Measurements from ENCODE around the gene TTLL7. TPM values are rescaled to one million over a fixed set of nuclear protein-coding genes. Genes with fewer than 3 reads are reported as not detected.

The TTLL7 gene
- total and polyA plus RNA-seq, 9 of the 15 experiments (the other 6 are each of a cell fraction or from before 2014, with no cell fraction given): 0.63 to 2.6 (median 1.7) TPM

DNA sequence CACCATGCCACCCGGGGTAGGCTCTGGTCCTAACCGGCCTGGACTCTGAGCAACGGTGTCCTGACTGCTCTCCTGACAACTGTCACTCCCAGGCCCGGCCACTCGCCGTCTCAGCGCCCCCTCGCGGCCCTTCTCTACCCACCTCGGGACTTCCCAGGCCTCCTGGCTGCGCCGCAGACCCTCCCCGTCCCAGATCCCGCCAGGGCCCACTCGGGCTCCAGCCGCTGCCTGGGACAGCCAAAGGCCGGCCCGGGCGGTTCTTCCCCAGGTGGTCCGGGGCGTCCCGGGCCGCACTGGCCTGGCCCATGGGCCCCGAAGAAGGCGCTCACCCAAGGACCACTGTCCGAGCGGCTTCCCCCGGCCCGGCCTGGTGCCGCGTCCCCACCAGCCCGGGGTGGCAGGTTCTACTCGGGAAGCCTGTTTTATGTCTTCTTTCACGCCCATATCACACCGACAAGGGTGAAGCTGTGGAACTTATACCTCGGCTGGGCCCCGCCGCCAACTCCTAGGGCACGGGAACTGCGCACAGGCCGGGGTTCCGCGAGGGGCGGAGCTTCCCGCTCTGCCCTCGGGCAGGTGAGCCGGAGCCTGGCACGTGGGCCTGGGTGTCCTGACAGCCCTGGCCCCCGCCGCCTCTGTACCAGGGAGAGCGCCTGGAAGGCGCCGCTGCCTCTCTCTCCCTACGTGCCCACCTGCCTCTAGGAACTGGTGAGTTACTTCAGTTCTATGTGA lies 138.3 kb downstream of the TTLL7 start (continued):
- 0 out of 2 replicates have a peak, but pooled peaks have one; percentile 37 for TF ChIP-seq ZNF511 (CRISPR knock-in tag; IDR thresholded peaks at IDR 0.05)
- no peak for TF ChIP-seq CBX5 (IDR thresholded peaks at IDR 0.05; ENCODE audit: borderline replicate concordance, low read depth)

DNA sequence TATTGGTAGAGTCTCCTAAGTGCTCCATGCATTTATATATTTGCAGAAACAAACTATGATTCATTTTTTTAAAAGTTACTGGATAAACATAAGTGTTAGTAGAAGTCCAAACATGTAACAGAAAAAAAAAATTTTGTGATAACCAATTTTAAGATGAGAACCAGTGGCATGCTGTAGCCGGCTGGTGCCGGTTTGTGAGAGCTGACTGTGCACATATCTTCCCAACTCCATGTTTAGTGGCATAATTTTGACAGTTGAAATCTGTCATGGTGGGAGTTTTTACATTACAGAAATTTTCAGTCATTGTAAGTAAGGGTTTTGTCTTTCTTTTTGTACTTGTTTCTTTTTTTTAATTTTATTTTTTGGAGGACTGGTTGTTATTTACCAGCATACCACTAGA lies 141.2 kb downstream of the TTLL7 start:
- in situ Hi-C loops (cut with MboI): no loop called here
- ChIA-PET CTCF (ENCODE audit: low intra/inter-chr PET ratio) (no interaction called here), POLR2A (no interaction called here)
- no peak for DNase-seq (ENCODE audit: extremely low read depth in 1 of 4, low spot score in 3 of 4)
- Histone ChIP-seq H3K4me2 (ENCODE audit: insufficient read depth, low read length) (no peak overlapping the region), H3K36me3 (ENCODE audit: control insufficient read depth, insufficient read depth, low read length) (no peaks in the 10 kb centered on the region), H3K9me3 (replicated peaks; ENCODE audit: control insufficient read depth, insufficient read depth, low read depth, low read length) (no peaks in the 10 kb centered on the region), H3K27ac (ENCODE audit: extremely low read depth, low read depth, low read length) (no peak overlapping the region), H3K9ac (ENCODE audit: insufficient read depth in 1 of 2, low read depth in 2 of 2, low read length in 2 of 2) (no peak overlapping the region), H2AFZ (ENCODE audit: low read depth, low read length) (no peak overlapping the region), H3K4me3 (no peak overlapping the region), H3K27me3 (ENCODE audit: control insufficient read depth in 2 of 2, insufficient read depth in 2 of 2, low read length in 2 of 2) (no peaks in the 10 kb centered on the region), H4K20me1 (replicated peaks; ENCODE audit: control insufficient read depth, insufficient read depth, low read length) (no peaks in the 10 kb centered on the region), H3K9me1 (ENCODE audit: control insufficient read depth, insufficient read depth, low read length) (no peaks in the 10 kb centered on the region), H3K79me2 (ENCODE audit: control insufficient read depth, insufficient read depth, low read length) (no peaks in the 10 kb centered on the region), H3K4me1 (replicated peaks in 1 of 2; ENCODE audit: control insufficient read depth in 2 of 2, insufficient read depth in 2 of 2, low read length in 2 of 2) (peaks cover 0 to 9% of the 10 kb centered on the region in 2 experiments; a peak in 1 of 5 replicates)
- 11% methylated on average over 2 of the region's 2 CpGs for WGBS (ENCODE audit: insufficient coverage, low coverage, missing lambda C conversion rate)
- ATAC-seq: no peak
- TF ChIP-seq ZNF12 (CRISPR knock-in tag; IDR thresholded peaks at IDR 0.05) (no peak), SMARCC2 (IDR thresholded peaks at IDR 0.05; ENCODE audit: low read depth) (no peak), BRF1 (IDR thresholded peaks at IDR 0.05; ENCODE audit: borderline replicate concordance, extremely low read depth, insufficient read length) (no peak), CGGBP1 (CRISPR knock-in tag; IDR thresholded peaks at IDR 0.05) (no peak), PRPF4 (IDR thresholded peaks at IDR 0.05; ENCODE audit: insufficient read depth, low read depth, low read length, poor library complexity, severe bottlenecking) (no peak)
- TF ChIP-seq, protein P1, sequence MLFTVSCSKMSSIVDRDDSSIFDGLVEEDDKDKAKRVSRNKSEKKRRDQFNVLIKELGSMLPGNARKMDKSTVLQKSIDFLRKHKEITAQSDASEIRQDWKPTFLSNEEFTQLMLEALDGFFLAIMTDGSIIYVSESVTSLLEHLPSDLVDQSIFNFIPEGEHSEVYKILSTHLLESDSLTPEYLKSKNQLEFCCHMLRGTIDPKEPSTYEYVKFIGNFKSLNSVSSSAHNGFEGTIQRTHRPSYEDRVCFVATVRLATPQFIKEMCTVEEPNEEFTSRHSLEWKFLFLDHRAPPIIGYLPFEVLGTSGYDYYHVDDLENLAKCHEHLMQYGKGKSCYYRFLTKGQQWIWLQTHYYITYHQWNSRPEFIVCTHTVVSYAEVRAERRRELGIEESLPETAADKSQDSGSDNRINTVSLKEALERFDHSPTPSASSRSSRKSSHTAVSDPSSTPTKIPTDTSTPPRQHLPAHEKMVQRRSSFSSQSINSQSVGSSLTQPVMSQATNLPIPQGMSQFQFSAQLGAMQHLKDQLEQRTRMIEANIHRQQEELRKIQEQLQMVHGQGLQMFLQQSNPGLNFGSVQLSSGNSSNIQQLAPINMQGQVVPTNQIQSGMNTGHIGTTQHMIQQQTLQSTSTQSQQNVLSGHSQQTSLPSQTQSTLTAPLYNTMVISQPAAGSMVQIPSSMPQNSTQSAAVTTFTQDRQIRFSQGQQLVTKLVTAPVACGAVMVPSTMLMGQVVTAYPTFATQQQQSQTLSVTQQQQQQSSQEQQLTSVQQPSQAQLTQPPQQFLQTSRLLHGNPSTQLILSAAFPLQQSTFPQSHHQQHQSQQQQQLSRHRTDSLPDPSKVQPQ (CRISPR knock-in tag; IDR thresholded peaks at IDR 0.05; ENCODE audit: borderline replicate concordance): no peak
- FAIRE-seq: no peak
- intact Hi-C loops (cut with micrococcal nuclease): no loop called here
- no TSS peak for BruUV-seq (replicated peaks)
